Body of pancreas (tissue), 4 donors: Measurements from ENCODE around the gene PPP1R13L.

ENCODE experiments used
- CTCF ChIP-seq, 7 experiments: fragments of 450-650 bp in 4 of 7; fragments of 200-600 bp in 3 of 7; sonication (generic) in 3 of 7; IDR thresholded peaks; one replicate each; pipeline ENCODE4 v1.5.1; 2016 to 2019; ENCODE audit warnings: antibody characterized with exemption in 7 of 7
- POLR2A ChIP-seq, 3 donors: fragments of 450-650 bp; IDR thresholded peaks; one replicate each; pipeline ENCODE4 v1.6.1; 2016; ENCODE audit warnings: antibody characterized with exemption in 3 of 3, mild to moderate bottlenecking in 2 of 3

- no peak for TF ChIP-seq CTCF (IDR thresholded peaks at IDR 0.05)
- TF ChIP-seq POLR2A (IDR thresholded peaks at IDR 0.05) = no peak
These were observed 32.5 kb upstream of the PPP1R13L start for GRCh38 chr19:45437328-45437727.
